HEK293 (cell line): ENCODE measurements around the gene PTPRJ.

Source experiments
- CTCF ChIA-PET: fragments of 350-600 bp; formaldehyde crosslinking; extraction: SDS; loops from one replicate; lab custom pipeline; 2021; ENCODE audit warnings: antibody characterized with exemption; lab: Yijun Ruan, JAX
- POLR2A ChIA-PET: fragments of 300-600 bp; formaldehyde crosslinking; extraction: SDS; loops from one replicate; lab custom pipeline; 2020; ENCODE audit warnings: antibody characterized with exemption, inconsistent platforms; lab: Yijun Ruan, JAX
- H3K27ac ChIP-seq: fragments of 200-500 bp; sonication (Bioruptor generic); 2 replicates; pipeline ENCODE4 v1.5.1; 2014; ENCODE audit warnings: low read depth, low read length, control low read depth, inconsistent platforms; ENCODE audit errors: extremely low read depth
- H3K36me3 ChIP-seq, 2 experiments: fragments of 200-500 bp in 1 of 2; sonication (Bioruptor generic) in 1 of 2; 1 replicate in 1 of 2; 2 replicates in 1 of 2; pipeline ENCODE4 v1.5.1; 2014 to 2017; ENCODE audit warnings: inconsistent platforms in 2 of 2, low read length in 2 of 2; ENCODE audit not compliant: control insufficient read depth in 2 of 2, insufficient read depth in 1 of 2
- H3K4me1 ChIP-seq: fragments of 200-500 bp; sonication (Bioruptor generic); 2 replicates; pipeline ENCODE4 v1.5.1; 2014; ENCODE audit warnings: mild to moderate bottlenecking, low read length, inconsistent platforms; ENCODE audit not compliant: control insufficient read depth, insufficient read depth
- H3K4me3 ChIP-seq: 2 replicates; pipeline ENCODE4 v1.5.1; 2011; ENCODE audit warnings: low read depth, mild to moderate bottlenecking, control low read depth, low read length, moderate library complexity
- H3K9me3 ChIP-seq: fragments of 200-500 bp; sonication (Bioruptor generic); 2 replicates; pipeline ENCODE4 v1.5.1; 2014; ENCODE audit warnings: low read depth, low read length, inconsistent platforms; ENCODE audit not compliant: control insufficient read depth, insufficient read depth
- SP2 ChIP-seq: fragments of 450-650 bp; formaldehyde crosslinking; IDR thresholded peaks from 2 replicates; pipeline ENCODE4 v1.5.1; 2016; ENCODE audit warnings: missing biosample characterization, missing genetic modification characterization
- TCF7L2 ChIP-seq: IDR thresholded peaks from 2 replicates; pipeline ENCODE4 v1.6.1; 2011; ENCODE audit warnings: low read depth, mild to moderate bottlenecking, inconsistent platforms, low read length, moderate library complexity, borderline replicate concordance
- ZBTB17 ChIP-seq: fragments of 450-650 bp; formaldehyde crosslinking; IDR thresholded peaks from 2 replicates; pipeline ENCODE4 v1.5.1; 2016; ENCODE audit warnings: missing biosample characterization, missing genetic modification characterization
- ZEB2 ChIP-seq: fragments of 450-650 bp; formaldehyde crosslinking; IDR thresholded peaks from 2 replicates; pipeline ENCODE4 v1.5.1; 2016; ENCODE audit warnings: missing biosample characterization, missing genetic modification characterization
- ZFP37 ChIP-seq: fragments of 450-650 bp; formaldehyde crosslinking; IDR thresholded peaks from 2 replicates; pipeline ENCODE4 v1.5.1; 2016; ENCODE audit warnings: missing biosample characterization, missing genetic modification characterization
- ZNF10 ChIP-seq: fragments of 450-650 bp; formaldehyde crosslinking; IDR thresholded peaks from 2 replicates; pipeline ENCODE4 v1.5.1; 2017; ENCODE audit warnings: missing biosample characterization, missing genetic modification characterization
- ZNF112 ChIP-seq: fragments of 450-650 bp; formaldehyde crosslinking; IDR thresholded peaks from 2 replicates; pipeline ENCODE4 v1.5.0; 2017; ENCODE audit warnings: missing biosample characterization, missing genetic modification characterization
- ZNF132 ChIP-seq: fragments of 450-650 bp; formaldehyde crosslinking; IDR thresholded peaks from 2 replicates; pipeline ENCODE4 v1.5.1; 2017; ENCODE audit warnings: missing biosample characterization, missing genetic modification characterization, borderline replicate concordance
- ZNF350 ChIP-seq: fragments of 450-650 bp; formaldehyde crosslinking; IDR thresholded peaks from 2 replicates; pipeline ENCODE4 v1.5.0; 2017; ENCODE audit warnings: missing biosample characterization, mild to moderate bottlenecking, missing genetic modification characterization
- ZNF394 ChIP-seq: fragments of 450-650 bp; formaldehyde crosslinking; IDR thresholded peaks from 2 replicates; pipeline ENCODE4 v1.5.1; 2016; ENCODE audit warnings: missing biosample characterization, missing genetic modification characterization, mild to moderate bottlenecking, moderate library complexity, borderline replicate concordance
- ZNF433 ChIP-seq: fragments of 450-650 bp; formaldehyde crosslinking; IDR thresholded peaks from 2 replicates; pipeline ENCODE4 v1.5.1; 2016; ENCODE audit warnings: missing biosample characterization, missing genetic modification characterization, low read depth
- ZNF510 ChIP-seq: fragments of 450-650 bp; formaldehyde crosslinking; IDR thresholded peaks from 2 replicates; pipeline ENCODE4 v1.5.1; 2018; ENCODE audit warnings: mild to moderate bottlenecking, missing genetic modification characterization, missing biosample characterization; ENCODE audit not compliant: insufficient replicate concordance
- ZNF544 ChIP-seq: fragments of 450-650 bp; formaldehyde crosslinking; IDR thresholded peaks from 2 replicates; pipeline ENCODE4 v1.5.0; 2017; ENCODE audit warnings: missing biosample characterization, missing genetic modification characterization
- ZNF555 ChIP-seq: fragments of 450-650 bp; formaldehyde crosslinking; conservative IDR thresholded peaks from 2 replicates; pipeline ENCODE4 v1.5.1; 2017; ENCODE audit warnings: missing biosample characterization, mild to moderate bottlenecking, missing genetic modification characterization, inconsistent platforms
- ZNF600 ChIP-seq: fragments of 450-650 bp; formaldehyde crosslinking; IDR thresholded peaks from 2 replicates; pipeline ENCODE4 v1.5.1; 2016; ENCODE audit warnings: missing biosample characterization, missing genetic modification characterization
- ZNF626 ChIP-seq: fragments of 450-650 bp; sonication (Bioruptor Pico); formaldehyde crosslinking; IDR thresholded peaks from 2 replicates; pipeline ENCODE4 v1.5.1; 2018; ENCODE audit warnings: missing biosample characterization, missing genetic modification characterization, inconsistent platforms
- ZNF768 ChIP-seq: fragments of 450-650 bp; formaldehyde crosslinking; IDR thresholded peaks from 2 replicates; pipeline ENCODE4 v1.5.1; 2018; ENCODE audit warnings: missing biosample characterization, mild to moderate bottlenecking, missing genetic modification characterization
- ZNF843 ChIP-seq: fragments of 450-650 bp; formaldehyde crosslinking; IDR thresholded peaks from 2 replicates; pipeline ENCODE4 v1.5.1; 2016; ENCODE audit warnings: missing biosample characterization, missing genetic modification characterization
- TF ChIP-seq, protein P1 (sequence below): IDR thresholded peaks from 2 replicates; pipeline ENCODE4 v1.6.1; 2011; ENCODE audit warnings: mild to moderate bottlenecking, low read depth, low read length, borderline replicate concordance
- TF ChIP-seq, protein P2 (sequence below): fragments of 450-650 bp; formaldehyde crosslinking; IDR thresholded peaks from 2 replicates; pipeline ENCODE4 v1.5.1; 2016; ENCODE audit warnings: missing biosample characterization, missing genetic modification characterization
- TF ChIP-seq, protein P3 (sequence below): fragments of 450-650 bp; formaldehyde crosslinking; conservative IDR thresholded peaks from 2 replicates; pipeline ENCODE4 v1.5.1; 2016; ENCODE audit warnings: low read depth, missing biosample characterization, missing genetic modification characterization
- TF ChIP-seq, protein P4 (sequence below): fragments of 450-650 bp; formaldehyde crosslinking; IDR thresholded peaks from 2 replicates; pipeline ENCODE4 v1.5.1; 2016; ENCODE audit warnings: missing biosample characterization, missing genetic modification characterization
- TF ChIP-seq, protein P5 (sequence below): sonication (generic); formaldehyde crosslinking; IDR thresholded peaks from 2 replicates; pipeline ENCODE4 v1.8.1; 2022; ENCODE audit warnings: mild to moderate bottlenecking, moderate library complexity, missing genetic modification reagents

Gene PTPRJ

GRCh38 chr11:48002561-48002960, 22.2 kb downstream of the PTPRJ start:
- ChIA-PET CTCF (no interaction called here), POLR2A (interaction anchor here (0.6 to 1.1 kb wide), 2 partner anchors 10 to 669 kb away, joined by 3 read pairs; no protein-coding TSS in a partner anchor)
- TF ChIP-seq, protein P1, sequence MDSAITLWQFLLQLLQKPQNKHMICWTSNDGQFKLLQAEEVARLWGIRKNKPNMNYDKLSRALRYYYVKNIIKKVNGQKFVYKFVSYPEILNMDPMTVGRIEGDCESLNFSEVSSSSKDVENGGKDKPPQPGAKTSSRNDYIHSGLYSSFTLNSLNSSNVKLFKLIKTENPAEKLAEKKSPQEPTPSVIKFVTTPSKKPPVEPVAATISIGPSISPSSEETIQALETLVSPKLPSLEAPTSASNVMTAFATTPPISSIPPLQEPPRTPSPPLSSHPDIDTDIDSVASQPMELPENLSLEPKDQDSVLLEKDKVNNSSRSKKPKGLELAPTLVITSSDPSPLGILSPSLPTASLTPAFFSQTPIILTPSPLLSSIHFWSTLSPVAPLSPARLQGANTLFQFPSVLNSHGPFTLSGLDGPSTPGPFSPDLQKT: no peak
- TF ChIP-seq ZNF600 (tag by site-specific recombination) (no peak), ZNF350 (tag by site-specific recombination) (no peak), ZNF510 (tag by site-specific recombination) (no peak), ZFP37 (no peak), ZNF544 (tag by site-specific recombination) (no peak)
- TF ChIP-seq, protein P2, sequence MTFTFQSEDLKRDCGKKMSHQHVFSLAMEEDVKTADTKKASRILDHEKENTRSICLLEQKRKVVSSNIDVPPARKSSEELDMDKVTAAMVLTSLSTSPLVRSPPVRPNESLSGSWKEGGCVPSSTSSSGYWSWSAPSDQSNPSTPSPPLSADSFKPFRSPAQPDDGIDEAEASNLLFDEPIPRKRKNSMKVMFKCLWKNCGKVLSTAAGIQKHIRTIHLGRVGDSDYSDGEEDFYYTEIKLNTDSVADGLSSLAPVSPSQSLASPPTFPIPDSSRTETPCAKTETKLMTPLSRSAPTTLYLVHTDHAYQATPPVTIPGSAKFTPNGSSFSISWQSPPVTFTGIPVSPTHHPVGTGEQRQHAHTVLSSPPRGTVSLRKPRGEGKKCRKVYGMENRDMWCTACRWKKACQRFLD (tag by site-specific recombination): no peak
- TF ChIP-seq, protein P3, sequence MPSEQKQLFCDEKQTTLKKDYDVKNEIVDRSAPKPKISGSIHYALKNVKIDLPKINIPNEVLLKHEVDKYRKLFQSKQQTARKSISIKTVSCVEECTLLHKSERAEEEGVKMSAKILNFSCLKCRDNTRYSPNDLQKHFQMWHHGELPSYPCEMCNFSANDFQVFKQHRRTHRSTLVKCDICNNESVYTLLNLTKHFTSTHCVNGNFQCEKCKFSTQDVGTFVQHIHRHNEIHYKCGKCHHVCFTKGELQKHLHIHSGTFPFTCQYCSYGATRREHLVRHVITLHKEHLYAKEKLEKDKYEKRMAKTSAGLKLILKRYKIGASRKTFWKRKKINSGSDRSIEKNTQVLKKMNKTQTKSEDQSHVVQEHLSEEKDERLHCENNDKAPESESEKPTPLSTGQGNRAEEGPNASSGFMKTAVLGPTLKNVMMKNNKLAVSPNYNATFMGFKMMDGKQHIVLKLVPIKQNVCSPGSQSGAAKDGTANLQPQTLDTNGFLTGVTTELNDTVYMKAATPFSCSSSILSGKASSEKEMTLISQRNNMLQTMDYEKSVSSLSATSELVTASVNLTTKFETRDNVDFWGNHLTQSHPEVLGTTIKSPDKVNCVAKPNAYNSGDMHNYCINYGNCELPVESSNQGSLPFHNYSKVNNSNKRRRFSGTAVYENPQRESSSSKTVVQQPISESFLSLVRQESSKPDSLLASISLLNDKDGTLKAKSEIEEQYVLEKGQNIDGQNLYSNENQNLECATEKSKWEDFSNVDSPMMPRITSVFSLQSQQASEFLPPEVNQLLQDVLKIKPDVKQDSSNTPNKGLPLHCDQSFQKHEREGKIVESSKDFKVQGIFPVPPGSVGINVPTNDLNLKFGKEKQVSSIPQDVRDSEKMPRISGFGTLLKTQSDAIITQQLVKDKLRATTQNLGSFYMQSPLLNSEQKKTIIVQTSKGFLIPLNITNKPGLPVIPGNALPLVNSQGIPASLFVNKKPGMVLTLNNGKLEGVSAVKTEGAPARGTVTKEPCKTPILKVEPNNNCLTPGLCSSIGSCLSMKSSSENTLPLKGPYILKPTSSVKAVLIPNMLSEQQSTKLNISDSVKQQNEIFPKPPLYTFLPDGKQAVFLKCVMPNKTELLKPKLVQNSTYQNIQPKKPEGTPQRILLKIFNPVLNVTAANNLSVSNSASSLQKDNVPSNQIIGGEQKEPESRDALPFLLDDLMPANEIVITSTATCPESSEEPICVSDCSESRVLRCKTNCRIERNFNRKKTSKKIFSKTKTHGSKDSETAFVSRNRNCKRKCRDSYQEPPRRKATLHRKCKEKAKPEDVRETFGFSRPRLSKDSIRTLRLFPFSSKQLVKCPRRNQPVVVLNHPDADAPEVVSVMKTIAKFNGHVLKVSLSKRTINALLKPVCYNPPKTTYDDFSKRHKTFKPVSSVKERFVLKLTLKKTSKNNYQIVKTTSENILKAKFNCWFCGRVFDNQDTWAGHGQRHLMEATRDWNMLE (tag by site-specific recombination): no peak
- TF ChIP-seq, protein P4, sequence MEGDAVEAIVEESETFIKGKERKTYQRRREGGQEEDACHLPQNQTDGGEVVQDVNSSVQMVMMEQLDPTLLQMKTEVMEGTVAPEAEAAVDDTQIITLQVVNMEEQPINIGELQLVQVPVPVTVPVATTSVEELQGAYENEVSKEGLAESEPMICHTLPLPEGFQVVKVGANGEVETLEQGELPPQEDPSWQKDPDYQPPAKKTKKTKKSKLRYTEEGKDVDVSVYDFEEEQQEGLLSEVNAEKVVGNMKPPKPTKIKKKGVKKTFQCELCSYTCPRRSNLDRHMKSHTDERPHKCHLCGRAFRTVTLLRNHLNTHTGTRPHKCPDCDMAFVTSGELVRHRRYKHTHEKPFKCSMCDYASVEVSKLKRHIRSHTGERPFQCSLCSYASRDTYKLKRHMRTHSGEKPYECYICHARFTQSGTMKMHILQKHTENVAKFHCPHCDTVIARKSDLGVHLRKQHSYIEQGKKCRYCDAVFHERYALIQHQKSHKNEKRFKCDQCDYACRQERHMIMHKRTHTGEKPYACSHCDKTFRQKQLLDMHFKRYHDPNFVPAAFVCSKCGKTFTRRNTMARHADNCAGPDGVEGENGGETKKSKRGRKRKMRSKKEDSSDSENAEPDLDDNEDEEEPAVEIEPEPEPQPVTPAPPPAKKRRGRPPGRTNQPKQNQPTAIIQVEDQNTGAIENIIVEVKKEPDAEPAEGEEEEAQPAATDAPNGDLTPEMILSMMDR (tag by site-specific recombination): no peak
- H3K4me1 ChIP-seq: no peaks in the 10 kb centered on the region
- no peaks in the 10 kb centered on the region for H3K36me3 ChIP-seq
- H3K4me3 ChIP-seq: no peak overlapping the region
- no peaks in the 10 kb centered on the region for H3K9me3 ChIP-seq
- no peak overlapping the region for H3K27ac ChIP-seq

DNA sequence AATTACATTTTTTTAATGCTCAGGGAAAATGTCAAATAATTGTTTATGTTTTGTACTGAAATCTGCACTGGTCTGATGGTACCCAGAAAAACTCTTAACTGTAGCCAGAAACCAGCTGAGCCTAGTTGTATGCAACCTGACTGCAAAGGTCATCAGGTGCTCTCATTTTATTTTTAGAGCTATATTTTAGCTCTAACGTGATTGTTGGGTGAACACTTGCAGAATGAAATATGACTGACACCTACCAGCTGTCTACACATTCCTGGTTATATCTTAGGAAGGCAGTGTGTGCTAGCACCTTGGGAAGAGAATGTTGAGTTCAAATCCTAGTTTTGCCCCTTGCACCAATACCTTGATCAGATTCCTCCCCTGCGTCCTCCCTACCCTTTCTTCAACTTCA, 23.6 kb downstream of the PTPRJ start:
- Histone ChIP-seq H3K4me3 (no peak overlapping the region), H3K27ac (no peak overlapping the region), H3K9me3 (no peaks in the 10 kb centered on the region), H3K36me3 (no peaks in the 10 kb centered on the region), H3K4me1 (no peaks in the 10 kb centered on the region)
- CTCF ChIA-PET: interaction anchor here (0.6 kb wide), 1 partner anchor 136 kb away, joined by 3 read pairs; no protein-coding TSS in a partner anchor
- TF ChIP-seq ZNF394 (tag by site-specific recombination): no peak
- no peak for TF ChIP-seq ZNF10
- TF ChIP-seq ZNF112: no peak
- no peak for TF ChIP-seq ZEB2 (tag by site-specific recombination)
- TF ChIP-seq SP2 (tag by site-specific recombination): no peak
- TF ChIP-seq ZNF843 (tag by site-specific recombination): no peak
- TF ChIP-seq TCF7L2: no peak
- TF ChIP-seq ZNF768: no peak
- TF ChIP-seq ZNF555 (tag by site-specific recombination): no peak
- TF ChIP-seq, protein P5, sequence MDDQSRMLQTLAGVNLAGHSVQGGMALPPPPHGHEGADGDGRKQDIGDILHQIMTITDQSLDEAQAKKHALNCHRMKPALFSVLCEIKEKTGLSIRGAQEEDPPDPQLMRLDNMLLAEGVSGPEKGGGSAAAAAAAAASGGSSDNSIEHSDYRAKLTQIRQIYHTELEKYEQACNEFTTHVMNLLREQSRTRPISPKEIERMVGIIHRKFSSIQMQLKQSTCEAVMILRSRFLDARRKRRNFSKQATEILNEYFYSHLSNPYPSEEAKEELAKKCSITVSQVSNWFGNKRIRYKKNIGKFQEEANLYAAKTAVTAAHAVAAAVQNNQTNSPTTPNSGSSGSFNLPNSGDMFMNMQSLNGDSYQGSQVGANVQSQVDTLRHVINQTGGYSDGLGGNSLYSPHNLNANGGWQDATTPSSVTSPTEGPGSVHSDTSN (CRISPR knock-in tag): no peak
- no peak for TF ChIP-seq ZBTB17
- no peak for TF ChIP-seq ZNF132 (tag by site-specific recombination)
- no peak for TF ChIP-seq ZNF433 (tag by site-specific recombination)
- TF ChIP-seq ZNF626: no peak
- POLR2A ChIA-PET: no interaction called here
